ENCODE measurements around the gene SOCS1. TPM values are rescaled to one million over a fixed set of nuclear protein-coding genes. Genes with fewer than 3 reads are reported as not detected.

Gene SOCS1
- total and polyA plus RNA-seq, 2 of the 8 experiments (the other 6 are each of a cell fraction or from before 2014, with no cell fraction given), result 21.0 to 48.9 TPM

- TF ChIP-seq, protein P1, sequence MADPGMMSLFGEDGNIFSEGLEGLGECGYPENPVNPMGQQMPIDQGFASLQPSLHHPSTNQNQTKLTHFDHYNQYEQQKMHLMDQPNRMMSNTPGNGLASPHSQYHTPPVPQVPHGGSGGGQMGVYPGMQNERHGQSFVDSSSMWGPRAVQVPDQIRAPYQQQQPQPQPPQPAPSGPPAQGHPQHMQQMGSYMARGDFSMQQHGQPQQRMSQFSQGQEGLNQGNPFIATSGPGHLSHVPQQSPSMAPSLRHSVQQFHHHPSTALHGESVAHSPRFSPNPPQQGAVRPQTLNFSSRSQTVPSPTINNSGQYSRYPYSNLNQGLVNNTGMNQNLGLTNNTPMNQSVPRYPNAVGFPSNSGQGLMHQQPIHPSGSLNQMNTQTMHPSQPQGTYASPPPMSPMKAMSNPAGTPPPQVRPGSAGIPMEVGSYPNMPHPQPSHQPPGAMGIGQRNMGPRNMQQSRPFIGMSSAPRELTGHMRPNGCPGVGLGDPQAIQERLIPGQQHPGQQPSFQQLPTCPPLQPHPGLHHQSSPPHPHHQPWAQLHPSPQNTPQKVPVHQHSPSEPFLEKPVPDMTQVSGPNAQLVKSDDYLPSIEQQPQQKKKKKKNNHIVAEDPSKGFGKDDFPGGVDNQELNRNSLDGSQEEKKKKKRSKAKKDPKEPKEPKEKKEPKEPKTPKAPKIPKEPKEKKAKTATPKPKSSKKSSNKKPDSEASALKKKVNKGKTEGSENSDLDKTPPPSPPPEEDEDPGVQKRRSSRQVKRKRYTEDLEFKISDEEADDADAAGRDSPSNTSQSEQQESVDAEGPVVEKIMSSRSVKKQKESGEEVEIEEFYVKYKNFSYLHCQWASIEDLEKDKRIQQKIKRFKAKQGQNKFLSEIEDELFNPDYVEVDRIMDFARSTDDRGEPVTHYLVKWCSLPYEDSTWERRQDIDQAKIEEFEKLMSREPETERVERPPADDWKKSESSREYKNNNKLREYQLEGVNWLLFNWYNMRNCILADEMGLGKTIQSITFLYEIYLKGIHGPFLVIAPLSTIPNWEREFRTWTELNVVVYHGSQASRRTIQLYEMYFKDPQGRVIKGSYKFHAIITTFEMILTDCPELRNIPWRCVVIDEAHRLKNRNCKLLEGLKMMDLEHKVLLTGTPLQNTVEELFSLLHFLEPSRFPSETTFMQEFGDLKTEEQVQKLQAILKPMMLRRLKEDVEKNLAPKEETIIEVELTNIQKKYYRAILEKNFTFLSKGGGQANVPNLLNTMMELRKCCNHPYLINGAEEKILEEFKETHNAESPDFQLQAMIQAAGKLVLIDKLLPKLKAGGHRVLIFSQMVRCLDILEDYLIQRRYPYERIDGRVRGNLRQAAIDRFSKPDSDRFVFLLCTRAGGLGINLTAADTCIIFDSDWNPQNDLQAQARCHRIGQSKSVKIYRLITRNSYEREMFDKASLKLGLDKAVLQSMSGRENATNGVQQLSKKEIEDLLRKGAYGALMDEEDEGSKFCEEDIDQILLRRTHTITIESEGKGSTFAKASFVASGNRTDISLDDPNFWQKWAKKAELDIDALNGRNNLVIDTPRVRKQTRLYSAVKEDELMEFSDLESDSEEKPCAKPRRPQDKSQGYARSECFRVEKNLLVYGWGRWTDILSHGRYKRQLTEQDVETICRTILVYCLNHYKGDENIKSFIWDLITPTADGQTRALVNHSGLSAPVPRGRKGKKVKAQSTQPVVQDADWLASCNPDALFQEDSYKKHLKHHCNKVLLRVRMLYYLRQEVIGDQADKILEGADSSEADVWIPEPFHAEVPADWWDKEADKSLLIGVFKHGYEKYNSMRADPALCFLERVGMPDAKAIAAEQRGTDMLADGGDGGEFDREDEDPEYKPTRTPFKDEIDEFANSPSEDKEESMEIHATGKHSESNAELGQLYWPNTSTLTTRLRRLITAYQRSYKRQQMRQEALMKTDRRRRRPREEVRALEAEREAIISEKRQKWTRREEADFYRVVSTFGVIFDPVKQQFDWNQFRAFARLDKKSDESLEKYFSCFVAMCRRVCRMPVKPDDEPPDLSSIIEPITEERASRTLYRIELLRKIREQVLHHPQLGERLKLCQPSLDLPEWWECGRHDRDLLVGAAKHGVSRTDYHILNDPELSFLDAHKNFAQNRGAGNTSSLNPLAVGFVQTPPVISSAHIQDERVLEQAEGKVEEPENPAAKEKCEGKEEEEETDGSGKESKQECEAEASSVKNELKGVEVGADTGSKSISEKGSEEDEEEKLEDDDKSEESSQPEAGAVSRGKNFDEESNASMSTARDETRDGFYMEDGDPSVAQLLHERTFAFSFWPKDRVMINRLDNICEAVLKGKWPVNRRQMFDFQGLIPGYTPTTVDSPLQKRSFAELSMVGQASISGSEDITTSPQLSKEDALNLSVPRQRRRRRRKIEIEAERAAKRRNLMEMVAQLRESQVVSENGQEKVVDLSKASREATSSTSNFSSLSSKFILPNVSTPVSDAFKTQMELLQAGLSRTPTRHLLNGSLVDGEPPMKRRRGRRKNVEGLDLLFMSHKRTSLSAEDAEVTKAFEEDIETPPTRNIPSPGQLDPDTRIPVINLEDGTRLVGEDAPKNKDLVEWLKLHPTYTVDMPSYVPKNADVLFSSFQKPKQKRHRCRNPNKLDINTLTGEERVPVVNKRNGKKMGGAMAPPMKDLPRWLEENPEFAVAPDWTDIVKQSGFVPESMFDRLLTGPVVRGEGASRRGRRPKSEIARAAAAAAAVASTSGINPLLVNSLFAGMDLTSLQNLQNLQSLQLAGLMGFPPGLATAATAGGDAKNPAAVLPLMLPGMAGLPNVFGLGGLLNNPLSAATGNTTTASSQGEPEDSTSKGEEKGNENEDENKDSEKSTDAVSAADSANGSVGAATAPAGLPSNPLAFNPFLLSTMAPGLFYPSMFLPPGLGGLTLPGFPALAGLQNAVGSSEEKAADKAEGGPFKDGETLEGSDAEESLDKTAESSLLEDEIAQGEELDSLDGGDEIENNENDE (IDR thresholded peaks at IDR 0.05; ENCODE audit: insufficient replicate concordance, low read length), result no peak
- TF ChIP-seq SIN3A (conservative IDR thresholded peaks at IDR 0.05 in 1 of 2, IDR thresholded peaks at IDR 0.05 in 1 of 2; ENCODE audit: low read depth in 1 of 2, low read length in 2 of 2) (no peak), RAD21 (IDR thresholded peaks at IDR 0.05 in 1 of 2, conservative IDR thresholded peaks at IDR 0.05 in 1 of 2; ENCODE audit: low read depth in 2 of 2, low read length in 2 of 2) (no peak), JUN (IDR thresholded peaks at IDR 0.05; ENCODE audit: low read depth, low read length) (no peak), CHD2 (IDR thresholded peaks at IDR 0.05; ENCODE audit: low read length) (no peak), SIRT6 (IDR thresholded peaks at IDR 0.05; ENCODE audit: low read length) (no peak), SP2 (IDR thresholded peaks at IDR 0.05; ENCODE audit: low read length) (no peak), ASH2L (IDR thresholded peaks at IDR 0.05; ENCODE audit: low read length) (no peak), GABPA (IDR thresholded peaks at IDR 0.05; ENCODE audit: borderline replicate concordance, insufficient read depth, low read length) (no peak), GTF2F1 (IDR thresholded peaks at IDR 0.05; ENCODE audit: borderline replicate concordance, low read depth, low read length) (no peak)
These were observed 50.0 kb downstream of the SOCS1 start (continued) for GRCh38 chr16:11205754-11206581.

All from H1 (cell line).